Calu3 (cell line): ENCODE results near the gene TEAD4. TPM values are rescaled to one million over a fixed set of nuclear protein-coding genes. Genes with fewer than 3 reads are reported as not detected.

Experiments
- BruUV-seq: library from RNA; stranded (reverse); fragments of 400-500 nt; replicated peaks from 2 replicates; lab custom pipeline; 2021; lab: Mats Ljungman, UMichigan
- CTCF ChIA-PET: fragments of 300-600 bp; sonication (Branson Sonifier 250); formaldehyde crosslinking; loops from one replicate; lab custom pipeline; 2022; ENCODE audit warnings: antibody characterized with exemption; lab: Charles Lee
- DNase-seq: peaks from one replicate; pipeline ENCODE4 v3.0.0; 2022
- H3K27ac Mint-ChIP-seq: one replicate; pipeline ENCODE4 v1.8.0; 2022; ENCODE audit warnings: mixed read lengths; ENCODE audit not compliant: unreplicated experiment
- H3K27me3 Mint-ChIP-seq: one replicate; pipeline ENCODE4 v1.8.0; 2022; ENCODE audit warnings: mixed read lengths; ENCODE audit not compliant: unreplicated experiment
- H3K36me3 Mint-ChIP-seq: one replicate; pipeline ENCODE4 v1.8.0; 2022; ENCODE audit warnings: mild to moderate bottlenecking, moderate library complexity, mixed read lengths; ENCODE audit not compliant: insufficient read depth, unreplicated experiment
- H3K4me1 Mint-ChIP-seq: one replicate; pipeline ENCODE4 v1.8.0; 2022; ENCODE audit warnings: mild to moderate bottlenecking, low read depth, mixed read lengths; ENCODE audit not compliant: unreplicated experiment
- H3K4me3 Mint-ChIP-seq: one replicate; pipeline ENCODE4 v1.8.0; 2022; ENCODE audit warnings: mild to moderate bottlenecking, low read depth, moderate library complexity, mixed read lengths; ENCODE audit not compliant: unreplicated experiment
- H3K9me3 Mint-ChIP-seq: one replicate; pipeline ENCODE4 v1.8.0; 2022; ENCODE audit warnings: low read depth, mixed read lengths; ENCODE audit not compliant: unreplicated experiment
- CTCF ChIP-seq: fragments of 200-600 bp; IDR thresholded peaks from one replicate; pipeline ENCODE4 v1.8.0; 2022; ENCODE audit warnings: antibody characterized with exemption; ENCODE audit not compliant: unreplicated experiment
- intact Hi-C: fragments of 100-400 bp; cut with micrococcal nuclease; formaldehyde crosslinking; loops from one replicate; pipeline ENCODE4 v1.10.0; 2022; ENCODE audit not compliant: unreplicated experiment
- total RNA-seq: library from RNA; stranded (reverse); gene quantifications from 2 replicates; pipeline ENCODE4 v1.2.3, GENCODE V29; 2022

Gene TEAD4
- total RNA-seq, 1 experiment from 2014 or later: 33.0 TPM

DNA sequence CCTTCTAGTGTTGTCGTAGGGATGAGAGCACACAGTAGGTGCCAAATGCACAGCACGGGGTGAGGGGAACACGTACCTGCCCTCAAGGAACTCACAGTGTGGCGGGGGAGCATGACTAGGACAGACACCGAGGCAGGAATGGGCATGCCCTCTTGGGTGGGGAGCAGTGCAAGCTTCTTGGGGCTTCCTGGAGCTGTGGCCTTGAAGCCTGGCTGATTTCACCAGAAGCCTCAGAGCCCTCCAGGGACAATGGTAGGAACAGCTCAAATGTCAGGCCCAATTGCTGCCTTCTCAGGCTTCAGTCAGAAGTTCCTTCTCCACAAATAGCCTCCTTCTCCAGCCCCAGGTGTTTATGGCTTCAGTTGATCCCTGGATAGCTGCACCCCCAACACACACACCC lies 43.4 kb downstream of the TEAD4 start:
- no peak for TF ChIP-seq CTCF
- no peaks in the 10 kb centered on the region for H3K9me3 Mint-ChIP-seq
- no peaks in the 10 kb centered on the region for H3K4me1 Mint-ChIP-seq
- H3K27ac Mint-ChIP-seq: no peak overlapping the region
- no peaks in the 10 kb centered on the region for H3K27me3 Mint-ChIP-seq
- BruUV-seq: no TSS peak
- DNase-seq: no peak
- intact Hi-C loops: no loop called here
- CTCF ChIA-PET: no interaction called here
- no peak overlapping the region for H3K4me3 Mint-ChIP-seq
- peaks cover 12% of the 10 kb centered on the region for H3K36me3 Mint-ChIP-seq

DNA sequence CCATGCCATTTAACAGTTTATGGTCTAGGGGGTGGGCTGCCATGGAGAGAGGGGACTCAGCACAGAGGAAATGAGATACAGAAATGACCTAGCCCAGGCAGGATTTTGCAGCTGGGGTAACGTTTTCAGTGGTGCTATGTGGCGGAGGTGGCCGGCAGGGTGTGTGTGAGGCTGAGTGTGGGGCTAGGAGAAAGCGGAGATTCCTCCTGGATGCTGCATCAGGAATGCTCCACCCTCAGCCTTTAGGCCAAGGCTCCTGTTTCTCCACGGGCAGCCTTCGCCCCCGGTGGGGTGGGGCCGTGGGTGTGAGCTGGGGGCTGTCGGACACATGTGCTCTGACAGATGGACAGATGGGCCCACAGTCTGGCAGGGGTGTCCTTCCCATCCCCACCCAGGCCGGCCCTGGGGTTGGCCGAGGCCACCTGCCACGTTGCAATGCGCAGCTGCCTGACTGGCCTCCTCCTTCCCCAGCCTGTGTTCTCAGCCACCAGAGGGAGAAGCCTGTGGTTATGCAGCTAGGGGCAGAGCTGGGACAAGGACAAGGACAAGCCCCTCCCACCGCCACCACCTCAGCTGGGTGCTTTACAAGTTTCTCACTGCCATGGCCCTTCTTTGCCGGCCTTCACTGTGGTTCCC lies 44.3 kb downstream of the TEAD4 start:
- no peak for TF ChIP-seq CTCF
- H3K27ac Mint-ChIP-seq: no peak overlapping the region
- intact Hi-C loops: no loop called here
- no peak overlapping the region for H3K4me3 Mint-ChIP-seq
- H3K4me1 Mint-ChIP-seq: no peaks in the 10 kb centered on the region
- BruUV-seq: no TSS peak
- H3K27me3 Mint-ChIP-seq: no peaks in the 10 kb centered on the region
- CTCF ChIA-PET: no interaction called here
- peaks cover 6% of the 10 kb centered on the region for H3K36me3 Mint-ChIP-seq
- H3K9me3 Mint-ChIP-seq: no peaks in the 10 kb centered on the region
- DNase-seq: no peak

DNA sequence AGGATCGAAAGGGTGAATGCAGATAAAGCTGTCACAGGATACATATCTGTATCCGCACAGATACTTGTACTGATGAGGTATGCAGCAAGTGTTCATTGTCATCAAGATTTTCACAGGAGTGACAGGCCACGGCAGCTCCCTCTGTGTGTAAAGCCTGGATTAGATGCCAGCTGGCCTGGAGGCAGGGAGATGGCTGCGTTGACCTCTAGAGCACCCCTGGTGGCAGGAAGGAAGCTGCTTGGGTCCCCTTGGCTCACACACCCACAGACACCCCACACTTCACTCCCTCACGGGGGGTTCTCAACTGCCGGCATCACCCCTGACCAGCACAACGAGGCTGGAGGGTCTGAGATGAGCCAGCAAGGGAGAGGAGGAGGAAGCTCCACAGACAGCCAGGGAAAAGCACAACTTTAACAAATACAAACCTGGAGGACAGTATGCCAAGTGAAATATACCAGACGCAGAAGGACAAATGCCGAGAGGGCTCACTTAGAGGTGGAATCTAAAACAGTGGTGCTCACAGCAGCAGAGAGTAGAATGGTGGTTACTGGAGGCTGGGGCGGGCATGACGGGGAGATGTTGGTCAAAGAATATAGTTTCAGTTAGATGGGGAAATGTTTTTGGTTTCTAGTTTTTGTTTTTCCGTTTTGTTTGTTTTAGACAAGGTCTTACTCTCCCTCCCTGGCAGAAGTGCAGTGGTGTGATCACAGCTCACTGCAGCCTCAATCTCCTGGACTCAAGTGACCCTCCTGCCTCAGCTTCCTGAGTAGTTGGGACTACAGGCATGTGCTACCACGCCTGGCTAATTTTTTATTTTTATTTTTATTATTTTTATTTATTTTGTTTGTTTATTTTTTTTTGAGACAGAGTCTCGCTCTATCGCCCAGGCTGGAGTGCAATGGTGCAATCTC lies 45.7 kb downstream of the TEAD4 start:
- intact Hi-C loops: no loop called here
- Mint-ChIP-seq H3K9me3 (no peaks in the 10 kb centered on the region), H3K27me3 (no peaks in the 10 kb centered on the region), H3K4me1 (no peaks in the 10 kb centered on the region), H3K36me3 (peaks cover 6% of the 10 kb centered on the region), H3K4me3 (no peak overlapping the region), H3K27ac (no peak overlapping the region)
- no TSS peak for BruUV-seq
- CTCF ChIA-PET: no interaction called here
- TF ChIP-seq CTCF: no peak
- DNase-seq: no peak

GRCh38 chr12:3005736-3006135 lies 46.5 kb downstream of the TEAD4 start:
- Mint-ChIP-seq H3K4me1 (no peaks in the 10 kb centered on the region), H3K27me3 (no peaks in the 10 kb centered on the region), H3K27ac (no peak overlapping the region), H3K9me3 (no peaks in the 10 kb centered on the region), H3K36me3 (peaks cover 11% of the 10 kb centered on the region), H3K4me3 (no peak overlapping the region)
- intact Hi-C loops: no loop called here
- CTCF ChIA-PET: no interaction called here
- no TSS peak for BruUV-seq
- no peak for DNase-seq
- TF ChIP-seq CTCF: no peak
